ENCODE results near the gene PIK3IP1.
"Not testable (repeated sequence)": the region's sequence is repeated elsewhere in the genome, so short reads cannot be mapped to it uniquely, and the experiment has no call there.

The PIK3IP1 gene

GRCh38 chr22:31248138-31248745 lies 44.0 kb downstream of the PIK3IP1 start:
- DNase-seq = peak; percentile 69

GRCh38 chr22:31247726-31248125 lies 44.6 kb downstream of the PIK3IP1 start:
- no peak for DNase-seq

- no peak for DNase-seq
Measured at GRCh38 chr22:31246687-31247086, 45.6 kb downstream of the PIK3IP1 start.

- not testable (repeated sequence) for DNase-seq
Measured at GRCh38 chr22:31245998-31246397, 46.3 kb downstream of the PIK3IP1 start.

- DNase-seq = no peak
Measured at GRCh38 chr22:31244943-31245451, 47.3 kb downstream of the PIK3IP1 start.

GRCh38 chr22:31244046-31244942 lies 48.0 kb downstream of the PIK3IP1 start:
- DNase-seq = no peak

- no peak for DNase-seq
Measured at GRCh38 chr22:31243339-31244045, 48.8 kb downstream of the PIK3IP1 start.

GRCh38 chr22:31241936-31242335 lies 50.4 kb downstream of the PIK3IP1 start:
- no peak for DNase-seq

- DNase-seq = no peak
Measured at GRCh38 chr22:31241200-31241599, 51.1 kb downstream of the PIK3IP1 start.

- no peak for DNase-seq
Measured at GRCh38 chr22:31239771-31240370, 52.4 kb downstream of the PIK3IP1 start.

- no peak for DNase-seq
Measured at GRCh38 chr22:31238057-31238456, 54.2 kb downstream of the PIK3IP1 start.

- not testable (repeated sequence) for DNase-seq
Measured at GRCh38 chr22:31236044-31236443, 56.2 kb downstream of the PIK3IP1 start.

- no peak for DNase-seq
Measured at GRCh38 chr22:31235081-31235480, 57.2 kb downstream of the PIK3IP1 start.

GRCh38 chr22:31233001-31233400 lies 59.3 kb downstream of the PIK3IP1 start:
- DNase-seq = no peak
